GM19023 (cell line): ENCODE data around the gene NSMF.

Source experiments
- ATAC-seq: cut with Tn5 transposase; IDR thresholded peaks from one replicate; pipeline ENCODE4 v1.9.1; 2021; ENCODE audit warnings: mild to moderate bottlenecking, moderate library complexity; ENCODE audit not compliant: unreplicated experiment

NSMF gene

DNA sequence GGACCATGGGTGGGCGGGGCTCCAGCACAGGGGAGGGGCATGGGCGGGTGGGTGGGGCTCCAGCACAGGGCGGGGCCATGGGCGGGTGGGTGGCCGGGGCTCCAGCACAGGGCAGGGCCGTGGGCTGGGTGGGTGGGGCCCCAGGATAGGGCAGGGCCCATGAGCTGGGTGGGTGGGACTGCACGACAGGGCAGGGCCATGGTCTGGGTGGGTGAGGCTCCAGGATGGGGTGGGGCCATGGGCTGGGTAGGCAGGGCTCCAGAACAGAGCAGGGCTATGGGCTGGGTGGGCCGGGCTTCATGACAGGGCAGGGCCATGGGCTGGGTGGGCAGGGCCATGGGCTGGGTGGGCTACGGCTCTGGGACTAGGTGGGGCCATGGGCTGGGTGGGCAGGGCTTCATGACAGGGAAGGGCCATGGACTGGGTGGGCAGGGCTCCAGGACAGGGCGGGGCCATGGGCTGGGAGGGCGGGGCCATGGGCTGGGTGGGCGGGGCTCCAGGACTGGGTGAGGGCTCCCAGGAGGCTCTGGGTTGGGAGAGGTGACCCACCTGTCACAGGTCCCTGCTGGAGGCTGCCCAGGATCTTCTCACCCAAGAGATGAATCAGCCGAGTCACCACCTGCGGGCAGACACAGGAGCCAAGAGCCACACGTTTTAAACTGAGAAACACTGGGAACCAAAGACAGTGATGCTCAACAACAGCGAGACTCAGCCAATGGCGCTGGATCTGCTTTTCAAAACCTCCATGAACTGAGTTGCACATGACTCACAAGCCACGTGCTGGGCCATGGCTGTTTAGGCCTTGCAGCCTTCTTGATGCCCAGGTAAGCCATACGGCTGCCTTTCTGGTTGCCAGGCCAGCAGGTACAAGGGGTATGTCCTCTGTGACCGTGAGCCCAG is 33.6 kb upstream of the NSMF start:
- no peak for ATAC-seq

DNA sequence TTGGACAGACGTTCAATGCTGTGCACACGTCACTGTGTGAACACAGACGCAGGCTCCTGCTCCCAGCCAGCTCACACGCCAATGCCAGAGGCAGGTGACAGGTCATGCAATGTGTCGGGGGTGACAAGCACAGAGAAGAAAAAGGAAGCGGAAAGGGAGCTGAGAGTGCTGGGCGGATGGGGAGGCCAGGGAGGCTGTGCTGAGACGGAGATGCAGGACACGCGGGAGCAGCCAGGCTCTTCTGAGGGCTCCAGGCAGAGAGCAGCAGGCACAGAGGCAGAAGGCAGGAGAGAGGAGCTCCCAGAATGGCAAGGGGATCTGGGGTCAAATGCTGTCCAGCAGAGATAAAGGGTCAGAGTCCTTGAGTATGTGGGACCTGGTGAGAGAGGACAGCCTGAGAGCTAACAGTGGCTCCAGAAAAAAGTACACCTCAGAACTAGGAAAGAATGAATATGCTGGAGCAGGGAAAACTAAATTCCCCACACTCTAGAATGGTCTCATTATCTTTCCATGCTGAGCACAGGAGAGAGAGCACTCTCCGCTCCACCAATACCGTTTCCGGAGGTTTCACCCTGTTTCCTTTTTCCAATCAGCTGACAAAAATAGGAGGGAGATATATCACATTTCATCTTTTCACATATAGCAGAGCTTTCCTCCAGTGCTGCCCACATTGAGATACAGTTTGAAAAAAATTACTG is 32.8 kb upstream of the NSMF start:
- ATAC-seq, result no peak

DNA sequence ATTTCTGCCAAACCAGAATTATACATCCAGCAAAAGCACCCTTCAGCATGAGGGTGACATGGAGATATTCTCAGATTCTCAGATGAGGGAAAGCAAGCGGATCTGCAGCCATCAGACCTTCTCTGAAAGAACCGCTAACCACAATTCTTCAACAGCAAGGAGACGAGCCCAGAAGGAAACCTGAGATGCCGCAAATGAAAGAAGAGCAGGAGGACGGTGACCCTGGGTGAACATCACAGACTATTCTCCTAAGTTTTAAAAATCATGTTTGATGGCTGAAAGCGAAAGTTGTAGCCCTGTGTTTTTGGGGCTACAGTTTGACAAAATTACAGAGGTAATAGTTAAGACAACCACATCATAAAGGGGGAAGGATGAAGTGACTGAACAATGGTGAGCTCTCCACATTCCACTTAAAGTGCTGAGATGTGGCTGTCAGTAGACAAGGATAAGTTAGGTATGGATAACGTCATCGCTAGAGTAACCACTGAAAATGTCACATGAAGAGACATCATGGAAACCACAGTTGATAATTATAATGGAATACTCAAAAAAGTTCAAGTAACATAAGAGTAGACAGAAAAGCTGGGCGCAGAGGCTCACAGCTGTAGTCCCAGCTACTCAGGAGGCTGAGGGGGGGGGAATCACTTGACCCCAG is 31.5 kb upstream of the NSMF start:
- ATAC-seq, result no peak

DNA sequence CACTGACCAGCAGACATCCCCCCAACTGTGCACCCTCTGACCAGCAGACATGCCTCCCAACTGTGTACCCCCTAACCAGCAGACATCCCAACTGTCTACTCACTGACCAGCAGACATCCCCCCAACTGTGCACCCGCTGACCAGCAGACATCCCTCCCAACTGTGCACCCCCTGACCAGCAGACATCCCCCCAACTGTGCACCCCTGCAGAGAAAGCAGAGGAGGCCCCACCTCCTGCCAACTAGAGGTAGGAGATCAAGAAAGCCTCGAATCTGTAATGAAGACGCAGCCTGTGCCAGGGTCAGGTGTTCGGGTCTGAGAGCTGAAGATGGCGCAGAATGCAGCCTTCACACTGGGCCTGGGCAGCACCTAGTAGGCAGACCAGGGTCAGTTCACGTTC is 29.8 kb upstream of the NSMF start:
- ATAC-seq, result no peak

DNA sequence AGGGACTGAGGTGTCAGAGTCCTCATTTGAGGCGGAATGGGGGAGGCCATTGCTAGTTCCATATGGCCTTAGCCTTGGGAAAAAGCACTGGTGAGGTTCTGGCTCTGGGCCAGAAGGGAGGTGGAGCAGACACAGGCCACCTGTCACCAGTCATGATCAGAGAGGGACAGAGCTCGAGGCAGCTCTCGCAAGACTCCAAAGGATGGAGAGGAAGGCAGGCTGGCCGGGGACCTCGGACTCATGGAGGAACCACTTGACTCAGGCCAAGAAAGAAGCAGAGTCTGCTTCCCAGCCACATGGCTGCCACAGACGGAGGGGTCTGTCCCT is 29.2 kb upstream of the NSMF start:
- ATAC-seq, result no peak

DNA sequence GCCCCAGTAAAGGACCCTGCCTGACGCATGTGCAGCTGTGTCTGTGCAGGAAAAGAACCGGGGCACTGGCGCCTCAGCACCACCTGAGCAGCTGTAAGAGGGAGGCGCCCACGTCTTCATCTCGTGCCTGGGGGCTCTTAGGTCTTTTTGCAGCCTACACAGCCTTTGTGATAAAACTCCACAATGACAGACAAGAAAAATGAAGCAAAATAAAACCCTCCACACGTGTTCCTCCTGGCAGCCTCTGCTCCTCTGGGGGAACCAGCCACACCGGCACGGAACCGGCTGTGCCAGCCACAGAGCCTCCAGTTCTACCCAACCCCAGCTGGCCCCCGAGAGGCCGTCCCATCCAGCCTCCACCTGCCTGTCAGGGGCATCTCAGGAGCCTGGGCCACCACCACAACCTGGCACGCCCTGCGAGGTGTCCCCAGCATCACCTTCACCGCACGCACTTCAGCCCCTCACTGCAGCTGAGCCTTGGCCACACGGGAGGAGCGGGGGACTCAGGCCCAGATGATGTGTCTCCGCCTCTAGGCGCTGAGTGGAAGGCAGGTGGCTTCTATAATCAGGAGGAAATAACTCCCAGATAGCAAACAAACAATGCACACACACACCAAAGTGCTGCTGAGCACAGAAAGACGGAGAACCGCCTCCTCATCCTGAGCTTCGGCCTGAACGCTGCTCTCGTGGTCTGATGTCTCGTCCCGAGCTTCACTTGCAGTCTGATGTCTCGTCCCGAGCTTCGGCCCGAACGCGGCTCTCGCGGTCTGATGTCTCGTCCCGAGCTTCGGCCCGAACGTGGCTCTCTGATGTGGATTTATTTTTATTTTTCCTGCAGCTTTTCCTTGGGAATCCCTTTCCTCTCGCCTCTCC is 28.6 kb upstream of the NSMF start:
- no peak for ATAC-seq

DNA sequence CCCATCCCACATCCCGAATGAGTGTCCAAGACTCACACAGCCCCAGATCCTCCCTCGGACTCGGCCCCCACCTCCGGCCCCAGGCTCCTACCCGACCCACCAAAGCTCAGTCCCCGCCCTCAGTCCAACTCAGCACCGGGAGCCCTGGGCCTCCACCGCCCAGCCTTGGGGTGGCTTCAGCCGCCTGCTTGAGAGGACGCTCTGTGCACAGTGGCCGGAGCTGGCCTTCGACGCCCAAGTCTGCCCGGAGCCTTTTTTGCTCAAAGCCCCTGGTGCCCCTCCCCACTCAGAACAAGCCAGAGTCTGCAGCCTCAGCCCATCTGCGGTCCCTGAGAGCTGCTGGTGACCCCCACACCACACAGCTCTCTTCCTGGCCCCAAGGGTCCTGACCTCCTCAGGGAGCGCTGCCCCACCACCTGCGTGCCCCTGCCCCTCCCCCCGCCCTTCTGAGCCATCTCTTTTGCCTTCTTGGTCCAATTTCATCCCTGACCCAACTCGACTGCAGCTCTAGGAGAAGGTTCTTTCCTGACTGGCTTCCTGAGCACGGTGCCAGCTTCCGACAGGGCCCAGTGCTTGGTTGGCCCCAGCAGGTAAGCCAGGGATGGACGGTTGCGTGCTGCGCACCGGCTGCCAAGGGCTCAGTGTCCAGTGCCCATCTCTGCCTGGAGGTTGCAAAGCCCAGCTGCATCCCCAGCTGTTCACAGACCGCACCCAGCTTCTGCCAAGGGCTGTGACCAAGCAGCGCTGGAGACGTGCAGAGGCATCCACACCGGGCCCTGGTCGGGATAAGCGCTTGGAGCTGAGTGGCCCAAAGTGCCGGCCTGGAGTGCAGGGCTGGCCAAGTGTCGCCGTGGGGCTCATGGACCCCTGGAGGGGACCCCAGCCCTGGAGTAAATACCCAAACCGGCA is 27.7 kb upstream of the NSMF start:
- ATAC-seq, result no peak

DNA sequence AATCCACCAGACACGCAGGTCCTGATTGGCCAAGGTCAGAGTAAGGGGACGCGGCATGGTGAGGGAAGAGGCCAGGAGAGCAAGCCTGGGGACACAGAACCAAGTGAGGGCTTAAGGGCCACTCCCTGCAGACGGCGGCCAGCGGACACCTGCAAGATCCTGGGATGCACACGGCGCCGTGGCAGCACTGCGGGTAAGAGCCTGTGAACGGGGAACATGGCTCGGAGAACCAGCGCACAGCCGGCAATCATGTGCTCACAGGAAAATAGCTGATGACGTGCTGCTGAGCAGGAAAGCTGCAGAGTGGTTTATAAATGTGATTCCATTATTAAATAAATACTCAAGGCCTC is 27.0 kb upstream of the NSMF start:
- ATAC-seq, result no peak

DNA sequence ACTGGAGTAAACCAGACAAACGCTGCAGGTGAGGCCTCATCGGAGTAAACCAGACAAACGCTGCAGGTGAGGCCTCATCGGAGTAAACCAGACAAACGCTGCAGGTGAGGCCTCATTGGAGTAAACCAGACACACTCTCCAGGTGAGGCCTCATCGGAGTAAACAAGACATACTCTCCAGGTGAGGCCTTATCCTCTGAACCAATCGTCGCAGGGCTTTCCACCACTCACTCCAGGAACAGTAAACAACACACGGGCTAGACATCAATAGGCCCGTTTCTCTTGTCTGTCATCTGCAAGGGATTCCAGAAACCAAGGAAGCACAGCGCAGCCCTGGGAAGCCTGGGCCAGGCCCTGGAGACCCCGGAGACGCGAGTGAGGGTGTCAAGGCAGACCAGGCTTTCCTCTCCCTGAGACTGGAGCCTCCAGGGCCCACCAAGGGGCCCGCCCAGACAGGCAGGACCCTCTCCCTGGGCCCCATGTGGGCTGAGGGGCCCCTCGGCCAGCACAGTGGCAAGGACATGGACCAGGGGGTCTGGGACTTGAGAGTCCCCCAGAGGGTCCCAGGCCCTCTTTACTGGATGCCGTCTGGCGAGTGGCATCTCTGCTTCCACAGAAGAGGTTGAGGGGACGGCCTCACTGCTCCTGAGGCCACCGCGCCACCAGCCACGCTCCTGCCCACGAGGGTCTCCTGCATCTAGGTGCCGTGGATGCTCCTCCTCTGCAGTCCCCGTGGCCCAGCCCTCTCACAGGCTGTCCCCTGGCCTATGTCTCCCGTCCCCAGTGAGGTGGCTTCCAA is 26.4 kb upstream of the NSMF start:
- no peak for ATAC-seq

DNA sequence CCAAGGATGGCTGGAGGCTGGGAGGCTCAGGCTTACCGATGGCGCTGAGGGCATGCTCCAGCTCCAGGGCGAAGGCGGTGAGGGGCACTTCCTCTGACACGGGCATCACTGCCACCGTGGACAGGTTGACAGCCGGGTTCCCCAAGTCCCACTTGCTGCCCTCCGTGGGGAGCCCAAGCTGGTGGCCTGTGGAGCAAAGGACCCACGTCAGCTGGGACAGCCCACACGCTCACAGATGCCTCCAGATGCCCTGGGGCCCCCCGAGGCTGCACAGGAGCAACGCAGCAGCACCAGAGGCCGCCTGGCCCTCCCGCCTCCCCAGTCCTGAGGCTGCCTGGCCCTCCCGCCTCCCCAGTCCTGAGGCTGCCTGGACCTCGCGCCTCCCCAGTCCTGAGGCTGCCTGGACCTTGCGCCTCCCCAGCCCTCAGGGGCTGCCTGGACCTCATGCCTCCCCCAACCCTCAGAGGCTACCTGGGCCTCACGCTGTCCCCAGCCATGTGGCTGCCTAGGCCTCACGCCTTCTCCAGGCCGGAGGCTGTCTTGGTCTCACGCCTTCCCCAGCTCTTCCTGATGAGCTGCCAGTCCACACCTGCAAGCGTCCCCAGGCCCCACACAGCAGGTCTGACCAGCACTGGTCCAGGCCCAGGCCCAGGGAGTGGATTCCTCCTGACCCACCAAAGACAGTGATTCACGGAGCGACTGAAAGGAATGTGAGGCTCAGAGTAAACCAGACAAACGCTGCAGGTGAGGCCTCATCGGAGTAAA is 25.6 kb upstream of the NSMF start:
- ATAC-seq, result no peak

DNA sequence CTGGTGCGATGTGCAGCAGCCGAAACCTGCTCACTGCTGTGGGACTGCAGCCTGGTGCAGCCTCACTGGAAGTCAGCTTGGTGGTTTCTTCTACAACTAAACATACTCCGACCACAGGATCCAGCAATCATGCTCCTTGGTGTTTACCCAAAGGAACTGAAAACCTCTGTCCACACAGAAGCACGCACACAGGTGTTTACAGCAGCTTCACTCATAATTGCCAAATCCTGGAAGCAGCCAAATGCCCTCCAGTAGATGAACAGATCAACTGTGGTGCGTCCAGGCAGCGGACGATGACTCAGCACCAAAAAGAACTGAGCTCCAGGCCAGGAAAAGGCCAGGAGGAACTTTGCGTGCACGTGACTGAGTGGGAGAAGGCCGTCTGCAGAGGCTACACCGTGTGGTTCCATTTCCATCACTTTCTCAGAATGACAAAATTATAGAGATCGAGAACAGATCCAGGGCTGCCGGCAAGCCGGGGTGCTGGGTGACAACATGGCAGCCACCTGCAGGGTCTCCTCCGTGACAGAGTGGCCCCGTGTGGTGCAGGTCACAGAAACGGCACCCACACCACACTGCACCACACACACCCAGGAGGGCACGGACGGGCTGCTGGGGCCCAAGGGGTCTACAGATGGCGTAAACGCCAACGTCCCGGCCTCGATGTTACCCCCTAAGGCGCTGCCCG is 23.1 kb upstream of the NSMF start:
- ATAC-seq, result no peak

DNA sequence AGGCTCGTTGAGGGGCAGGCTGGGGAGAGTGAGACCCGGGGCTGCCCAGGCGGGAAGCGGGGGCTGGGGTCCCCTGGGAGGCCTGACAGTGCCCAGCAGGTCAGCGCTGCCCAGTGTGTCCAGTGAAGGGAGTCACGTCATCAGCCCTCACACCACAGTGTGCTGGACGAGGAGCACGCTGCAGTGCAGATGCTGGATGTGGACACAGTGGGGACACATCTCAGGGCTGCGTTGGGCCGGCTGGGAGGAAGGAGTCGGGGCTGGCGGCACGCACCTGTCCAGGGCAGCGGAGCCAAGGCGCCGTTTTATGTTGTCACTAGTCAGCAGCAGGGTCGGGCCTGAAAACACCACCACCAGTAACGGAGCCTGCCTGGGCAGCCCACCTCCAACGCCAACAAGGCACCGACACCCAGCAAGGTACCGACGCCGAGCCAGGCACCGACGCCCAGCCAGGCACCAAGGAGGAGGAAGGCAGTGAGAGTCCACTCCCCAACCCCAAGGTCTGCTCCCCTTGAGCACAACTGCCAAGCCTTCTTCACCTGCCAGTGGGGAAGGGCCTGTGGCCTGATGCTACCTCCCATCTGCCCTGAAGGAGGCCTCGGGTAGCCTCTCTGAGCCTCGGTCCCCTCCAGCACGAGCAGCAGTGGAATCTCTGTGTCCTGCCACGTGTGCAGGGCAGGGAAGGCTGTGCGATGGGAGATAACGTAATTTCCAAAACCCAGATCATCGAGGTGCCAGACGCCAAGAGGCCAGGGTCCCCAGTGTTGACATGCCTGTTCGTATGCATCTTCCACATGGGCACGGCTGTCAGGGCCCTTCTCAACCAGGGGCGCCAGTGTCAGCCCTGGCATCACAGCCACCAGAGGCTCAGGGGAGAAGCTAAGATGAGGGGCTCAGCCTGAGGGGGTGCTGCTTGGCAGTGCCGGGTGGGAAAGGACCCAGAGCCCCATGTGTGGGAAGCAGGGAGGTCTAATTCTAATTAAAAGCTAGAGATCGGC is 21.9 kb upstream of the NSMF start:
- ATAC-seq, result no peak

DNA sequence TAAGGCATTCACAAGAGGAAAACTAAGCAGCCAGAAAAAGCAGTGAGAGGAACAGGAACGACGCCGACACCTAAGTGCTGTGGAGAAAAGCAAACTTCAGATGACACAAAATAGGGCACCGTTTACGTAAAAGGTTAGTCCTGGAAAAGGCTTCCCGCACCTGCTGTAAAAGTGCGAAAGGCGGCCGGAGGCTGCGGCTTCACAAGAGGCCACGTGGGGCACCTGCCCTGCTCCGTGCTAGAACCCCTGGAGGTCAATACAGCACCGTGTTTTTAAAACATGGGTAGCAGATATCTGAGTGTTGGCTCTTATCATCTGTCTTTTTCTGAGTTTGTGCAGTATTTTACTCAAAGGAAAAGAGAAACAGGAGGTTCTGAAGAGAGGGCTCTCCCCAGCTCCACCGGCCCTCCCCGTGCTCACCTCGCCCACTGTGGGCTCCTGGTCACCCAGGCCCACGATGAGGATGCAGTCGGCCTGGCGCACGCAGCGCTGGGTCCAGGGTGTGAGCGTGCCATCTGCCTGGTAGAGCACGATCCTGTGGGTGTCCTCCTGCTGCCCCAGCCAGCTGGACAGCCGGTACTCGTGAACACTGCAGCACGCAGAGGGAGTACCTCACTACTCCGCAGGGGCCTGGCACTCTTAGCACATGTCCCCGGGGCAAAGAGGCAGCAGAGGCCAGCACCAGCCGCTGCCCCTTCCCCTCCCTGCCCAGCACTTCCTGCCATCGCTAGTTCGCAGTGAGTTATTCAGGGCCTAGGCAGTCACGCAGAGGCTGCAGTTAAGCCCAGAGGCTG is 21.0 kb upstream of the NSMF start:
- ATAC-seq, result no peak

DNA sequence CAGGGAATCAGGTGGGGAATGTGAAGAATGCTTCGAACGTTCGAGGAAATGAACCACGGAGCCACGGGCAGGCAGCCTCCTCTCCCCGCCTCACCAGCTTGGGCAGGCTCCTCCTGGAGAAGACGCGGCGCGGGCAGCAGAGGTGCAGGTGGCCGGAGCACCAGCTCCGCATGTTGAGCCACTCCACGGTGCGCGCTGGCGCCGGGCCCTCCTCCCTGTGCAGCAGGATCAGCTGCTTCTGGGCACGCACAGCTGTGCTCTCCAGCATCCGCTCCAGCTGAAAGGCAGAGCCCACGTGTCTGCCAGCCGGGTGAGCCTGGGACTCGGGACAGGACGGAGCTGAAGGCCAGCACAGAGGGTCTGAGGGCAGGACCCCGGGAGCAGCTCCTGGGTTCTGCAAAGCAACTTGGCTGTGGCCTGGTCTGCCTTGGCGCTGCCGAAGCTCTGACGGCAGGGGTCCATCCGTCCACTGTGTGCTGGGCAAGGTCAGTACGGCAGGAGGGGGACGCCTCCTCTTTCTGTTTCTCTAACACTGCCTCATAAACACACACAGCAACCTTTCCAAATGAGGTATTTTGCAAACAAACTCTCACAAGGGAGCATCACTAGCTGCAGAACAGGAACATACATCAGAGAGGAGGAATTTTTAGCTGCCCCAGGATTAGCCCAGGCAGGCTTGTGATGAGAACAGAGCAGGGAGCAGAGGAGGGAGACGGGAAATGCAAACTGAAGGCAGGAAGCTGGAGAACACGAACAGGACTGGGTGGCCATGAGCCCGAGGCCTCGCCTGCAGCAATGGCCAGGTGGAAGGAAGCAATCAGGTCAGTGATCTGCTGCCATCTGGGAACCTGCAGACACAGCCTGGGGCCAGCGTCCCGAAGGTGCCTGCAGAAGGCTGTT is 20.1 kb upstream of the NSMF start:
- no peak for ATAC-seq

DNA sequence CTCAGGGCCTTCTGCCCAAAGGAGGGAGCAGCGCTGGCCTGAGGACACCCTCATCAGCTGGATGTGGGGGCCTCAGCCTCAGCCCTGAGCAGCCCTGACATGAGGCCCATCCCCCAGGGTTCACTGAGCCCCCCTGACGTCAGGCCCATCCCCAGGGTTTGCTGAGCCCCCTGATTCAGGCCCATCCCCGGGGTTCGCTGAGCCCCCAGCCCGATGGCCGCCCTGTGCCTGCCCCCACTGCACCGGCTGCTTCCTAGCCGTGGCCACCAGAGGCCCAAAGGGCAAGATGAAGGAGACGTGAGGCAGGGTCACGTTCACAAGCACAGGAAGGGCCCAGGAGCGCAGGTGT is 19.5 kb upstream of the NSMF start:
- no peak for ATAC-seq
